HG03439 (cell line): ENCODE data around the gene SELENOK.

ENCODE experiments used
- ATAC-seq: cut with Tn5 transposase; IDR thresholded peaks from one replicate; pipeline ENCODE4 v1.9.1; 2021; ENCODE audit warnings: mild to moderate bottlenecking, moderate library complexity; ENCODE audit not compliant: unreplicated experiment

The SELENOK gene

DNA sequence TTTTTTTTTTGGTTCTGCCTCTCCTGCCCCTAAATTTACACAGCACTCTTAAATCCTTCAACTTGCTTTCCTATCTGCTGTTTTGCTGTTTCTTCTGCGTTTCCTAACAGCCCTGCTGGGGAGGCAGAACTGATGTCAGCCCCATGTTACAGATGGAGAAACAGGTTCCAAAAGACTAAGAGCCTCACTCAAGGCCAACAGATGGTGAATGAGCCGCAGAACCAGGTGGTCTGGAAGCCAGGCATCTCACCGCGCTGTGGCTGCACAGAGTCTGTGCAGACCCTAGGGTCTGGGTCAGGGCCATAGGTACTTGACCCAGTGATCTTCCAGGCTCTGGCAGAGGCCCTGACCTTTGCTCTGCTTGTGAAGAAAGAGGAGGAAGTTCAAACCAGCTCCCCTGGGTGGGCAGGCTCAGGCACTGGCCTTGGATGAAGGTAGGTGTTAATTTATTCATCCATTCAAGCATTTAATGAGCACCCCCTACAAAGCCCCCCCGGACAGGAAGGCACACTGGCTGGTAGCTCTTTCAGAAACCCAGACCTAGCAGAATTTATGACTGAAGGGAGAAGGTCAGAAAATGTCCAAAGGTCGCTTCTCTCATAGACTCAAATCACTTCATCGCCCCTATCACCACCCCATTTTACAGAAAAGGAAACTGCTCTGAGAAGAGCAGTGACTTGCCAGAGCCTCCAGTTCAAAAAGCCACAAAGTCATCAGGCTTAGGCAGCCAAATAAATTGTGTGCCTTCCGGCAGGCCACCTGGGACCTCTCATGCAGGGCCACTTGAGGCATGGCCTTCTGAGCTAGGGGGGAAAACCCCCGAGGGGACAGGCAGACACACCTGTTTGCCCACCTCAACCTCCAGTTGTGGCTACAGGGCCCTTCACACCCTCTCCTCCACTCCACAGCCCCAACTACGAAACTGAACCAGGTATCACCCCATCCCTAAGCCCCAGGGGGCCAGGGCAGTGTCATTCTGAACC lies 48.2 kb downstream of the SELENOK start:
- no peak for ATAC-seq

- ATAC-seq = no peak
These were observed 49.0 kb downstream of the SELENOK start for GRCh38 chr3:53842436-53843194.

DNA sequence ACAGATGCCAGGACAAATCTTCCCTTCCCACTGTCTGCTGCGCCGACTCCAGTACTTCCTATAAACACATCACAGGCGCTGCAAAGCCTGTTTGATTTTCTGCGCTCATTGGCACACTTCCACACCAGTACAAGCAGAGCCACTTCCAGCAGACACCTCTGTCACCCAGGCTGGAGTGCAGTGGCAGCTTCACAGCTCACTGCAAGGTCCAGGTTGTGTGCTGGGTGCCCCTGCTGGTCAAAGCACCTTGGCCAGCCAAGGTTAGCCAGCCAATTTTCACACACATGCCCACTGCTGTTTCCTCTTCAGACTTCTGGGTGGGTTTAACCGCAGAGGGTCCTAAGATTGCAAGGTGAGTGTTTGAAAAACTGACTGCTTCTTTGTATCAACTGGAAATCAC lies 50.4 kb downstream of the SELENOK start:
- no peak for ATAC-seq

GRCh38 chr3:53837331-53837730 lies 54.3 kb downstream of the SELENOK start:
- ATAC-seq = no peak

DNA sequence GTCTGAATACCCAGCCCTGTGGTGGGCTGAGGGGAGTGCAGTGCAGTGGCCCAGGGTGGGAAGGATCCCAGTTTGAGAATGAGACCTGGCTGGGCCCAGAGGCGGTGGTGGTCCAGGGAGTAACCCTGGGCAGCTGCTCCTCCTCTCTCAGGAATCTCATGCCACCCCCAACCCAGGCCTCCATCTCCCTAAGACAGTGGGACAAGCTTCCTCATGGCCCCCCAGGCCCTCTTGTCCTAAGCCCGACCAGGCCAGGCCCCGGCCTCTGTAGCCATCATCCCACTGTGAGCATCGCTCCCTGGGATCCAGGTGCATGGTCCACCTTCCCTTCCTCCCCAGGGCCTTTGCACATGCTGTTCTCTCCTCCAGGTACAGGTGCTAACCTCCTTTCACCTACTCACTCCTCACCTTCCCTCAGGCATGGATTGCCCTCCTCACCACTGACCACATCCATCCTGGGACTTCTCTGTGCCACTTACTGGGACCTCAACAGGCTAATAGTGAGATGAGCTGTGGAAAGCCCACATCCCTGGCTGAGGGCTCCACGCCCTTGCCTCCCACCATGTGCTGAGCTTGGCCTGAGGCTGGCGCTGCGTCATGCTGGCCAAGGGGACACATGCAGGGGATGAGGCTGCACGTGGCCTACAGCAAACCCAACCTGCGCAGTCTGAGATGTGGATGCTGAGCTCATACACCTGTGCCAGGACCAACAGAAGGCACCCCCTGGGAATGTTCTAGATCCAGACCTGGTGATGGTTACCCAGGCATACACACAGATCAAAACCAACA lies 55.4 kb downstream of the SELENOK start:
- ATAC-seq = no peak

DNA sequence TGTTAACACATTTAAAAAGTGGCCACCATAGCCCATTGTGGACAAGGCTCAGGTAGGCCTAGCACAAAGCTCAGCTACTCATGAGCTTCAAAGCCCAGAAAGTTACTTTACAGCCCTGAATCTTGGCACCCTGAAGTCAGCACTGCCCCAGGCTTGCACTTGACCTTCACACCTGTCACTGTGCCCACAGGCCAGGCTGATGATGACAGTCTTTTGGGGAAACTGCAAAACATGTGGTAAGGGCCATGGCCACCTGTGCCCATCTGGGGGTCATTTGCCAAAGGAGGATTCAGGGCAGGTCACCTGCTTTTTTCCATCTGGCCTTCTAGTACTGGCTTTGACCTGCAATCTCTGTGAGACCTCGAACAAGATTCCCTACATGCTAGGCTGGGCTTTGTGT lies 56.4 kb downstream of the SELENOK start:
- ATAC-seq = no peak

DNA sequence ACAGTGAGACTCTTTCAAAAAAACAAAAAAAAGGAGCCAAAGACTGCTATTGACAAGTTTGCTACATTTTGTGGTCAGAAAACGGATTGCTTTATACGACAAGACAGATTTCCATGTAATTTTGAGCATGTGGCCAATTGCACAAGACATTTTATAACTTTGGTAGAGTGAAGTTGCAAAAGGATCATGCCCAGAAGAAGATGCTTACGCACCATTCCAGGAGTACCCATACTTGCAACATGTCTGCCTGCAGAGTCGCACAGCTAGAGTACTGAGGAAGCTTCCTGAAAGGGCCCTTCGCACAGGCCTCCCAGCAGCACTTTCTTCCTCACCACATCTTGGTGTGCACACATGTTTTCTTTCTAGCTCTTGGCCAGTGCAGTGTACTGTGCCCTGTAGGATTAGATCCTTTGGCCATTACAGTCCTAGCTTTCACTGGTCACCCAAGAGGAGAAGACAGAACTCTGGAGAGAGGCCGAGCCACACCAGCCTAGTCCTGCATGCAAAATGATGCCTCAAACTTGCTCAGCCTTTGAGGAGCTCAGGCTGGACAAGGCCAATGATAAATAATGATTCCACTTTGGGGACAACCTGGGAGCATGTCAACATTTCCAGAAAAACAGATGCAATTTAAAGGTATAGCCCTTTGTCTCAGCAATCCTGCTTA lies 57.1 kb downstream of the SELENOK start:
- no peak for ATAC-seq
